H1 (cell line): ENCODE measurements around the gene ZNF8.

Experiments
- CEBPB ChIP-seq: IDR thresholded peaks from 2 replicates; pipeline ENCODE4 v1.6.1; 2012; ENCODE audit warnings: low read depth, low read length
- EGR1 ChIP-seq: IDR thresholded peaks from 2 replicates; pipeline ENCODE4 v1.6.1; 2011; ENCODE audit warnings: low read depth, low read length, borderline replicate concordance
- EP300 ChIP-seq, 2 experiments: IDR thresholded peaks; 1 replicate in 1 of 2; 2 replicates in 1 of 2; pipeline ENCODE4 v1.6.1; 2011 to 2012; ENCODE audit warnings: low read depth in 2 of 2, low read length in 2 of 2, mild to moderate bottlenecking in 2 of 2, borderline replicate concordance in 1 of 2, inconsistent platforms in 1 of 2, moderate library complexity in 1 of 2
- EZH2 ChIP-seq: fragments of 200-600 bp; sonication (generic); IDR thresholded peaks from 2 replicates; pipeline ENCODE4 v1.7.1; 2012; ENCODE audit warnings: low read depth, mild to moderate bottlenecking, moderate library complexity, low read length, inconsistent platforms; ENCODE audit not compliant: severe bottlenecking
- POLR2A ChIP-seq, 2 experiments: IDR thresholded peaks; 1 replicate in 1 of 2; 2 replicates in 1 of 2; pipeline ENCODE4 v1.6.1; 2011; ENCODE audit warnings: low read depth in 2 of 2, low read length in 2 of 2, mild to moderate bottlenecking in 2 of 2; ENCODE audit errors: control extremely low read depth in 1 of 2
- POLR2AphosphoS5 ChIP-seq: IDR thresholded peaks from 2 replicates; pipeline ENCODE4 v1.6.1; 2011; ENCODE audit warnings: low read depth, low read length
- TCF12 ChIP-seq: IDR thresholded peaks from 2 replicates; pipeline ENCODE4 v1.6.1; 2011; ENCODE audit warnings: low read depth, mild to moderate bottlenecking, low read length
- TF ChIP-seq, protein P1 (sequence below), 3 experiments: IDR thresholded peaks; 1 replicate in 2 of 3; 2 replicates in 1 of 3; pipeline versions ENCODE4 v1.5.1 to v1.6.1; 2011; ENCODE audit warnings: low read length in 3 of 3, mild to moderate bottlenecking in 3 of 3, inconsistent platforms in 2 of 3, low read depth in 1 of 3, moderate library complexity in 1 of 3; ENCODE audit not compliant: insufficient read depth in 1 of 3; ENCODE audit errors: control extremely low read depth in 1 of 3
- TF ChIP-seq, protein P2 (sequence below): IDR thresholded peaks from 2 replicates; pipeline ENCODE4 v1.6.1; 2012; ENCODE audit warnings: low read length, inconsistent platforms

DNA sequence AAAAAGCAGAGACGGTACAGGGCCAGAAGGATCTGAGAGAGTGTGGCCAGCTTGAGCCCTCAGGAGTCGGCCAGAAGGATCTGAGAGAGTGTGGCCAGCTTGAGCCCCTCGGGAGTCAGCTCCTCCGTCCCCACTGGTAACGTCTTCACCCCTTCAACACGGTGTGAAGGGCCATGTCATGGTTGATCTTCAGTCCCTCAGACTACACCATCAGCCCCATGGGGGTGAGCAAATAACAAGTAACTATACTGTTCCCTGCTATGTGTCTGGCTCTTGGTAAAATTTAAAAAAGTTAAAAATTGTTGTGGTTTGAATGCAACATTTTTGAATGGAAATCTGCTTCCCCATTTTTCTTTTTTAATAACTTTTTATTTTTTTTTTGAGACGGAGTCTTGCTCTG is 1.6 kb upstream of the ZNF8 start:
- TF ChIP-seq EGR1 (no peak), TCF12 (no peak), EZH2 (no peak), CEBPB (no peak), EP300 (IDR thresholded peaks at IDR 0.05; ENCODE audit: borderline replicate concordance in 1 of 2, low read depth in 2 of 2, low read length in 2 of 2) (no peak), POLR2AphosphoS5 (no peak), POLR2A (IDR thresholded peaks at IDR 0.05; ENCODE audit: control extremely low read depth in 1 of 2, low read depth in 2 of 2, low read length in 2 of 2) (no peak)
- TF ChIP-seq, protein P1, sequence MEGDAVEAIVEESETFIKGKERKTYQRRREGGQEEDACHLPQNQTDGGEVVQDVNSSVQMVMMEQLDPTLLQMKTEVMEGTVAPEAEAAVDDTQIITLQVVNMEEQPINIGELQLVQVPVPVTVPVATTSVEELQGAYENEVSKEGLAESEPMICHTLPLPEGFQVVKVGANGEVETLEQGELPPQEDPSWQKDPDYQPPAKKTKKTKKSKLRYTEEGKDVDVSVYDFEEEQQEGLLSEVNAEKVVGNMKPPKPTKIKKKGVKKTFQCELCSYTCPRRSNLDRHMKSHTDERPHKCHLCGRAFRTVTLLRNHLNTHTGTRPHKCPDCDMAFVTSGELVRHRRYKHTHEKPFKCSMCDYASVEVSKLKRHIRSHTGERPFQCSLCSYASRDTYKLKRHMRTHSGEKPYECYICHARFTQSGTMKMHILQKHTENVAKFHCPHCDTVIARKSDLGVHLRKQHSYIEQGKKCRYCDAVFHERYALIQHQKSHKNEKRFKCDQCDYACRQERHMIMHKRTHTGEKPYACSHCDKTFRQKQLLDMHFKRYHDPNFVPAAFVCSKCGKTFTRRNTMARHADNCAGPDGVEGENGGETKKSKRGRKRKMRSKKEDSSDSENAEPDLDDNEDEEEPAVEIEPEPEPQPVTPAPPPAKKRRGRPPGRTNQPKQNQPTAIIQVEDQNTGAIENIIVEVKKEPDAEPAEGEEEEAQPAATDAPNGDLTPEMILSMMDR (IDR thresholded peaks at IDR 0.05; ENCODE audit: control extremely low read depth in 1 of 3, insufficient read depth in 1 of 3, low read depth in 1 of 3, low read length in 3 of 3), result no peak
- TF ChIP-seq, protein P2, sequence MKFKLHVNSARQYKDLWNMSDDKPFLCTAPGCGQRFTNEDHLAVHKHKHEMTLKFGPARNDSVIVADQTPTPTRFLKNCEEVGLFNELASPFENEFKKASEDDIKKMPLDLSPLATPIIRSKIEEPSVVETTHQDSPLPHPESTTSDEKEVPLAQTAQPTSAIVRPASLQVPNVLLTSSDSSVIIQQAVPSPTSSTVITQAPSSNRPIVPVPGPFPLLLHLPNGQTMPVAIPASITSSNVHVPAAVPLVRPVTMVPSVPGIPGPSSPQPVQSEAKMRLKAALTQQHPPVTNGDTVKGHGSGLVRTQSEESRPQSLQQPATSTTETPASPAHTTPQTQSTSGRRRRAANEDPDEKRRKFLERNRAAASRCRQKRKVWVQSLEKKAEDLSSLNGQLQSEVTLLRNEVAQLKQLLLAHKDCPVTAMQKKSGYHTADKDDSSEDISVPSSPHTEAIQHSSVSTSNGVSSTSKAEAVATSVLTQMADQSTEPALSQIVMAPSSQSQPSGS, result no peak
